Testis (tissue), 3 donors: Measurements from ENCODE around the gene TAAR1. TPM values are rescaled to one million over a fixed set of nuclear protein-coding genes. Genes with fewer than 3 reads are reported as not detected.

Experiments used
- DNase-seq: peaks from one replicate; pipeline ENCODE4 v3.0.0-alpha.2; 2019
- H3K27ac ChIP-seq, 2 donors: fragments of 200-600 bp; sonication (generic); one replicate each; pipeline ENCODE4 v1.5.1; 2019
- H3K27me3 ChIP-seq: fragments of 200-600 bp; sonication (generic); one replicate; pipeline ENCODE4 v1.5.1; 2019
- H3K36me3 ChIP-seq: fragments of 200-600 bp; sonication (generic); one replicate; pipeline ENCODE4 v1.5.1; 2017; ENCODE audit warnings: low read depth; ENCODE audit errors: missing control alignments
- H3K4me1 ChIP-seq: fragments of 200-600 bp; sonication (generic); one replicate; pipeline ENCODE4 v1.5.1; 2019
- H3K4me3 ChIP-seq, 2 donors: fragments of 200-600 bp; sonication (generic); one replicate each; pipeline ENCODE4 v1.5.1; 2017 to 2019
- H3K9me3 ChIP-seq: fragments of 200-600 bp; sonication (generic); one replicate; pipeline ENCODE4 v1.5.1; 2017
- POLR2A ChIP-seq: fragments of 450-650 bp; IDR thresholded peaks from one replicate; pipeline ENCODE4 v1.6.1; 2017; ENCODE audit warnings: antibody characterized with exemption, mild to moderate bottlenecking, moderate library complexity
- WGBS, 2 donors: methylation state at CpG; one replicate each; pipeline ENCODE4 v1.1.5; 2018; 5-methylcytosine and 5-hydroxymethylcytosine counted together
- intact Hi-C: fragments of 100-400 bp; cut with DNase I; formaldehyde crosslinking; loops from one replicate; pipeline ENCODE4 v1.15.1; 2023; ENCODE audit warnings: low total_unique reads
- polyA plus RNA-seq: library from polyadenylated mRNA; stranded (reverse); fragments of 350-450 nt; fragmentation: Illumina TruSeq; extraction: RNeasy Lipid Tissue Mini Kit (QIAGEN cat#74804); gene quantifications from one replicate; pipeline ENCODE4 v1.2.3, GENCODE V29; 2014; ENCODE audit warnings: low read depth, low replicate concordance; ENCODE audit not compliant: insufficient read depth
- total RNA-seq, 2 donors: library from RNA; depleted of rRNA; stranded (reverse); fragments of >200 nt; gene quantifications; one replicate each; pipeline ENCODE4 v1.2.3, GENCODE V29; 2016
- TF ChIP-seq, protein P1 (sequence below), 3 experiments: fragments of 450-650 bp in 2 of 3; fragments of 200-600 bp in 1 of 3; sonication (generic) in 1 of 3; IDR thresholded peaks; one replicate each; pipeline ENCODE4 v1.5.1; 2016 to 2019; ENCODE audit warnings: antibody characterized with exemption in 3 of 3, mild to moderate bottlenecking in 2 of 3, moderate library complexity in 1 of 3

Gene TAAR1
- total and polyA plus RNA-seq, 3 donors from 2014 or later: not detected

DNA sequence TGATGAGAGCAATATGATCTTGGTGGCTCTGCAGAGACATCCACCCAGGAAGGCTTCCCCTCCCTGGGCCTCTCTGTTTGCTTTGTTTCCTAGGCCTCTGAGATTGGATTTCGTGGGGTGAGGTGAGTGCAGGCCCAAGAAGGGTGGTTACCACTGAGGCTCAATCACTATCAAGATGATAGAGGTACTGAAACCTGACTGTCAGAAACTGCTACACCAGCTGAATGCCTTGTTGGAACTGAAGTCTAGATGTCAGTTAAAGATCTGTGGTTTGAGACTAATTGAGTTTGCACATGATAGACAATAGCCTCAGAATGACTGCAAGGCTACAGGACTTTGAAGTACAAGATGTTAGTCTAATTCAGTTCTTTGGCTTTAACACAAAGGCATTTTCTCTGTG, 39.6 kb upstream of the TAAR1 start:
- Histone ChIP-seq H3K4me3 (no peak overlapping the region), H3K36me3 (no peaks in the 10 kb centered on the region), H3K27me3 (no peaks in the 10 kb centered on the region), H3K9me3 (no peaks in the 10 kb centered on the region), H3K4me1 (no peaks in the 10 kb centered on the region), H3K27ac (no peak overlapping the region)
- WGBS, 2 donors: 0 to 47% methylated on average over 1 of the region's 1 CpG
- TF ChIP-seq, protein P1, sequence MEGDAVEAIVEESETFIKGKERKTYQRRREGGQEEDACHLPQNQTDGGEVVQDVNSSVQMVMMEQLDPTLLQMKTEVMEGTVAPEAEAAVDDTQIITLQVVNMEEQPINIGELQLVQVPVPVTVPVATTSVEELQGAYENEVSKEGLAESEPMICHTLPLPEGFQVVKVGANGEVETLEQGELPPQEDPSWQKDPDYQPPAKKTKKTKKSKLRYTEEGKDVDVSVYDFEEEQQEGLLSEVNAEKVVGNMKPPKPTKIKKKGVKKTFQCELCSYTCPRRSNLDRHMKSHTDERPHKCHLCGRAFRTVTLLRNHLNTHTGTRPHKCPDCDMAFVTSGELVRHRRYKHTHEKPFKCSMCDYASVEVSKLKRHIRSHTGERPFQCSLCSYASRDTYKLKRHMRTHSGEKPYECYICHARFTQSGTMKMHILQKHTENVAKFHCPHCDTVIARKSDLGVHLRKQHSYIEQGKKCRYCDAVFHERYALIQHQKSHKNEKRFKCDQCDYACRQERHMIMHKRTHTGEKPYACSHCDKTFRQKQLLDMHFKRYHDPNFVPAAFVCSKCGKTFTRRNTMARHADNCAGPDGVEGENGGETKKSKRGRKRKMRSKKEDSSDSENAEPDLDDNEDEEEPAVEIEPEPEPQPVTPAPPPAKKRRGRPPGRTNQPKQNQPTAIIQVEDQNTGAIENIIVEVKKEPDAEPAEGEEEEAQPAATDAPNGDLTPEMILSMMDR (IDR thresholded peaks at IDR 0.05): no peak
- no peak for TF ChIP-seq POLR2A
- no peak for DNase-seq
- intact Hi-C loops: no loop called here

DNA sequence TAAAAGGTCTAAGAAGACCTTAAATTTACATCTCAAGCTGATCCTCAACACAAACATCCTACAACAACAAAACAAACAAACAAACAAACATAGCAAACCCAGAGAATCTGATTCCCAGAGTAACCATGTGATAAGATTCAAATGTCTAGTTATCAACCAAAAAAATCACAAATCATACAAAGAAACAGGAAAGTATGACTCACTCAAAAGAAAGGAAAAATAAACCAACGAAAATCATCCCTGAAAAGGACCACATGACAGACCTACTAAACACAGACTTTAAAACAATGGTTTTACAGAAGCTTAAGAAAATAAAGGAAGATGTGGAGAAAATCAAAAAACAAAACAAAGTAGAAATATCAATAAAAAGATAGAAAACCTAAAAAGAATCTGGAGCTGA, 36.8 kb upstream of the TAAR1 start:
- H3K36me3 ChIP-seq: no peaks in the 10 kb centered on the region
- no peak overlapping the region for H3K4me3 ChIP-seq
- no peaks in the 10 kb centered on the region for H3K4me1 ChIP-seq
- H3K9me3 ChIP-seq: no peaks in the 10 kb centered on the region
- no peak for TF ChIP-seq POLR2A
- TF ChIP-seq, protein P1 (IDR thresholded peaks at IDR 0.05): no peak
- no peak overlapping the region for H3K27ac ChIP-seq
- DNase-seq: no peak
- intact Hi-C loops: no loop called here
- 33 to 76% methylated on average over 1 of the region's 1 CpG for WGBS, 2 donors
- H3K27me3 ChIP-seq: no peaks in the 10 kb centered on the region

DNA sequence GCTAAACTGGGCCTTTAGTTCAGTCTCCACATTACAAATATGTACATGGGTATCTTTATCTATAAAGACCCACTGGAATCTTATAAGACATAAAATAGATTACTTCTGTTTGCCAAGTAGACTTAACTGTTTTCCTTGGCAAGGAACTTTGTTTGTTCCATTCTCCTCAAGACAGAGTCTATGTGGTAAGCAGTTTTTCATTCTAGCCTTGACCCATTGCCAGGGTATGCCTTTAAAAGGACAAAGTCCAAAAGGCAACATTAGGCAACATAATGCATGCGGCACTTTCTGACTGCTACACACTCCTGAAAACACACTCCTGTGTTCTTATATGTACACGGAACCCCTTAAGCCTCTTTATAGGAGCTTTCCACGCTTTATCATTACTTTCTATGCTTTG, 34.5 kb upstream of the TAAR1 start:
- no peak overlapping the region for H3K27ac ChIP-seq
- no peaks in the 10 kb centered on the region for H3K27me3 ChIP-seq
- H3K36me3 ChIP-seq: no peaks in the 10 kb centered on the region
- H3K9me3 ChIP-seq: no peaks in the 10 kb centered on the region
- H3K4me3 ChIP-seq: no peak overlapping the region
- H3K4me1 ChIP-seq: no peaks in the 10 kb centered on the region
- WGBS, 2 donors: 57 to 91% methylated on average over 3 of the region's 3 CpGs
- no peak for TF ChIP-seq POLR2A
- TF ChIP-seq, protein P1 (IDR thresholded peaks at IDR 0.05): no peak
- DNase-seq: no peak
- intact Hi-C loops: no loop called here

DNA sequence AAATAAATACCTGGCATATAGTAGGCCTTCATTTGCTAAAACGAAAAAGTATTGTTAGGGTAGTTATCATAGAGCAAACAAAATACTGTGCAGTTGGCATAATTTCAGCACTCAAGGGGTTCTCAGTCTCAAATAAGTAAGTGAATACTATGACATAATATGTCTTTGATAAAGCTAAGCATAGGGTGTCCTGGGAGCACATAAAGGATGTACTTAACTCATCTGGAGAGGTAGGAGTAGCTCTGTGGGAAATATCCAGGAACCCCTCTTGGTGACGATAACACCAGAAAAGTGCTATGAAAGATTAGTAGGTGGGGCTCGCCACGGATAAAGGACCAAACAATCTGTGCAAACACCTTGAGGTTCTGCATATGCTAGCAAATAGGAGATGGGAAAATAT, 31.7 kb upstream of the TAAR1 start:
- 88 to 93% methylated on average over 4 of the region's 4 CpGs for WGBS, 2 donors
- no peak for DNase-seq
- Histone ChIP-seq H3K27me3 (no peaks in the 10 kb centered on the region), H3K4me1 (no peaks in the 10 kb centered on the region), H3K4me3 (no peak overlapping the region), H3K27ac (no peak overlapping the region), H3K9me3 (no peaks in the 10 kb centered on the region), H3K36me3 (no peaks in the 10 kb centered on the region)
- intact Hi-C loops: no loop called here
- TF ChIP-seq POLR2A: no peak
- TF ChIP-seq, protein P1 (IDR thresholded peaks at IDR 0.05): no peak

DNA sequence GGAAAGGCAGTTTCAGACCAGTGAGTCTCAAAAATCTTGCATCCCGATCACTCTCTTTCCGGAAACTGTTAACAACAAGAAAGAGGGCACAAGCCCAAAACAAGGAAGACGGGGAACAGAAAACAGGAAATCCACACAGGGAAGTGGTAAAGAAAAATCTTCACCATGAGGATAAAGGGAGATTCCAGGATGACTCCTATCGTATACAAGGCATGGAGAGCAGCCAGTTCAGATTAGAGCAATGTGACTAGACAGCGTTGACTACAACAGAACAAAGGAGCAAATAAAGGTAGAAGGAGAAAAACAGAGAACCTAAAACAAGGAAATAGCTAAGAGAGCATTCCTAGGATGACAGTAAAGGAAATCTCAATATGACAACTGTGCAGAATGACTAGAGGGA, 28.3 kb upstream of the TAAR1 start:
- H3K36me3 ChIP-seq: no peaks in the 10 kb centered on the region
- TF ChIP-seq, protein P1 (IDR thresholded peaks at IDR 0.05): no peak
- no peak for TF ChIP-seq POLR2A
- H3K27ac ChIP-seq: no peak overlapping the region
- no peak overlapping the region for H3K4me3 ChIP-seq
- DNase-seq: no peak
- no peaks in the 10 kb centered on the region for H3K9me3 ChIP-seq
- H3K27me3 ChIP-seq: no peaks in the 10 kb centered on the region
- no peaks in the 10 kb centered on the region for H3K4me1 ChIP-seq
- intact Hi-C loops: no loop called here
- 70 to 73% methylated on average over 5 of the region's 5 CpGs for WGBS, 2 donors
